HG03469 (cell line): ENCODE data around the gene ADCY9.

Experiments used
- ATAC-seq: cut with Tn5 transposase; IDR thresholded peaks from one replicate; pipeline ENCODE4 v1.9.1; 2021; ENCODE audit warnings: mild to moderate bottlenecking, moderate library complexity, moderate number of reproducible peaks; ENCODE audit not compliant: unreplicated experiment

Gene ADCY9

DNA sequence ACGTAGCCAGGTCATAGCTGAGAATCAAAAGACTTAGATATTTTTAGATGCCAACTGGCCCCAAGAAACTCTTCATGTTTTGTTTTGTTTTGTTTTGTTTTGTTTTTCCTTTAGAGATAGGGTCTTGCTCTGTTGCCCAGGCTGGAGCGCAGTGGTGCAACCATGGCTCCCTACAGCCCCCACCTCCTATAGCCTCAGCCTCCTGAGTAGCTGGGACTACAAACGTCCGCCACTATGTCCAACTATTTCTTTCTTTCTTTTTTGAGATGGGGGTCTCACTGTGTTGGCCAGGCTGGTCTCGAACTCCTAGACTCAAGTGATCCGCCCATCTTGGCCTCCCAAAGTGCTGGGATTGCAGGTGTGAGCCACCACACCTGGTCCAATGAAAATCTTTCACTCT lies 107.1 kb downstream of the ADCY9 start:
- no peak for ATAC-seq

DNA sequence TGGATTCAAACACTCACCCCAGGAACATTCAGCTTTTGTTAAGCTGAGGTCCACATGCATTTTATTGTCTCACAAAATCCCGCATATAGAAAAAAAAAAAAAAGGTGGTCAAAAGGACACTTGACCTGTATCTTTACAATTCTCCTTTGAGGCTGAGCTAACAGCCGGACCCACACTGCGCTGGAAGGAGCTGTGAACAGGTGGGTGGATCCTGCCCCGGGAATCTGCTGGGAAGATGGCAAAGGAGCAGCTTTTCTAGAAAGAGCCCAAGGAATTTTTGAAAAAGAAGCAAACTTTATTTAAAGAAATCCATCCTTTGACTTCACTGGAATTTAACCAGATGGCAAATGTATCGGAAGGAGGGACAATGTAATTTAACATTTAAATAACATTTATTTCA lies 108.1 kb downstream of the ADCY9 start:
- no peak for ATAC-seq

DNA sequence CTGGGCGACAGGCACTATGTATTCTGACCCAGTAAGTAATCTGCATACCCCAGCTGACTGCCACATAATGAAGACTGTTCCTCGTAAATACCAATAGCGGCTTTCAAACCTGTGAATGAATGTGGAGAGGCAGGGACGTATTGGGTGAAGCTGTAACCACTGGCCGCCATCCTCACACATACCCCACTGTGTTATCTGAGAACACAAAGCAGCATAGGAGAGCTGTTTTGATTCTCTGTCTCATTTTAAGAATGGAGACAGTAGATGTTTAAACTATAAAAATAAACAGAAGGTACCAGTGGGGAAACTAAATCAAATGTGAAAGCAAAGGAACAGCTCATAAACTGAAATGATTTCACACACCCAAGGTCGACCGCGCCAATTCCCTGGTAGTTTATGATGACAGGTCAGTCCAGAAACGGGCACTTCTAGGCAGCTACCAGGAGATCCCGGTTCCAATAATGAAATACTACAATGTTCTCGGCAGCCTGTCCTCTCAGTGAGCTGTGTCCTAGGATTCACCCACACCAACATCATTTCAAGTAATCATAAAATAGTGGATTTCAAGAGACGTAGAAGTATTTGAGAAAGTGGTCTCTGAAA lies 109.7 kb downstream of the ADCY9 start:
- no peak for ATAC-seq

DNA sequence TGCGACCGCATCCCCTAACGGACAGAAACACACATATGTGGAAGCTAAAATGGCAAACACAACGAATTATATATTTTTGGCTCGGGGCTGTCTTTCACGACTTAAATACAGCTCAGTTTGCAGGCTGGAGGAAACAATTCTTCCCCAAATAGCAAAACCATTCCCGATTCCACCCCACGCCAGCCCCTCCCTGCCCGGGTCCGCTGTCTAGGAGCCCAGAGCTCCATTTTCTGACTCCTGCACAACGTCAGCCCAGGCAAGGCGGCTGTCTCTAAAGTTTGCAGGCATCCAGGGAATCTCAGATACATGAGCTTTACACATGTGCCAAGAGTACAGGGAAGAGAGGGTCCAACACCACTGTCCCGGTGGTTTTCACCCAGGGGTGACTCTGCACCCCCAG lies 110.5 kb downstream of the ADCY9 start:
- no peak for ATAC-seq

DNA sequence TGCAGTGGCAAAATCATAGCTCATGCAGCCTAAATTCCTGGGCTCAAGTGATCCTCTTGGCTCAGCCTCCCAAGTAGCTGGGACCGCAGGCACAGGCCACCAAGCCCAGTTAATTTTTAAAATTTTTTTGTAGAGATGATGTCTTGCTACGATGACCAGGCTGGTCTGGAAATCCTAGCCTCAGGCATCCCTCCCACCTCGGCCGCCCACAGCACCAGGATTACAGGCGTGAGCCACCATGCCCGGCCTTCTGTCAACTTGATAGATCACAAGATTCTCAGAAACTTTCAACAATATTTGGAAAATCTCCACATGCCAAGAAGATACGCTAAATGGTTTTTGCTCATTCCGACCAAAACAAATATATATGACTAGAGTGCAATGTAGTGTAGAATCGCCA lies 111.0 kb downstream of the ADCY9 start:
- ATAC-seq: no peak

DNA sequence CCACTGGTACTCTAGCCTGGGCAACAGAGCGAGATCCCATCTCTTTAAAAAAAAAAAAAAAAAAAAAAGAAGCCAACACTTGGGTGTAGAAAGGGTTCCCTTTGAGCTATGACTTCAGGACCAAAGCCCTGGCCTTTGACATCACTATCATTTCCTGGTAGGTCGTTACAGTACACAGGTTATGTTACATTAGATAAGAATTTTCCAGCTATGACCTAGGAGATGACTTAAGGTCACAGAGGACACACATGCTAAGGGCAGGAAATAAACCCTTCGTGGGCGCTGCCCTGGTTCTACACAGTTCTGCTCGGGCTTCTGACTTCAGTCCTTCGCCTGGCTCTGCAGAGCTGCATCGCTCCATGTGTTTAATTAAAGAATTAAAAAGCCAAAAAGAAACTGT lies 112.0 kb downstream of the ADCY9 start:
- no peak for ATAC-seq

DNA sequence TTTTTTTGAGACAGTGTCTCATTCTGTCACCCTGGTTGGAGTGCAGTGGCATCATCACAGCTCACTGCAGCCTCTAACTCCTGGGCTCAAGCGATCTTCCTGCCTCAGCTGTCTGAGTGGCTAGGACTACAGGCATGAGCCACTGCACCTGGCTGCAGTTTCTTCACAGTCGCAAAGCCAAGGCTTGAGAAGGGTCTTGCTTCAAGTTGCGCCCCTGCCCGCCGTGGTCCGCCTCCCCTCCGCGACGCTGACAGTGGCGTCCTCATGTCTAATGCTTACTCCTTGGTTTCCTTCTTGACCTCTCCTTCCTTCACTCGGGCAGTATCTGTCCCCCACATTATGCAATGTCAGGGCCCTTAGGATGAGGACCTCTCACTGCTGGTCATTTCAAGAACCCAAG lies 112.7 kb downstream of the ADCY9 start:
- ATAC-seq: no peak

DNA sequence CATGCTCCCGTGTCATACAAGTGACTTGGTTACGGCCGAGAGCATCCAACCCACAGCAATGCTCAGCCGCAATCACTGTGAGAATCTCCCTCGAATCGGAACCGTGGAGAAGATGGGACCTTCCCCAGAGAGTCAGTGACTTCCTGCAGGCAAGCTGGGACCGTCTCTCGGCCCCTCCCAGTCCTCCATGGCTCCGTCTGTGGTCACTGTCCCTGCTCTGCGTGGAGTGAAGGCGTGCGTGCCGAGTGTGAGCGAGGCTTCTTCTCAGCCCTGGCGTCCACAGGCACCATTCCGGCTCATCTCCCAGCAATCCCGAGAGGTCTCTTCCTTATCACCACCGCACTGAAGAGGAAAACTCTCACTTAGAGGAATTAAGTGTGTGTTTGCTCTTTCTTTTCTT lies 113.1 kb downstream of the ADCY9 start:
- ATAC-seq: no peak

DNA sequence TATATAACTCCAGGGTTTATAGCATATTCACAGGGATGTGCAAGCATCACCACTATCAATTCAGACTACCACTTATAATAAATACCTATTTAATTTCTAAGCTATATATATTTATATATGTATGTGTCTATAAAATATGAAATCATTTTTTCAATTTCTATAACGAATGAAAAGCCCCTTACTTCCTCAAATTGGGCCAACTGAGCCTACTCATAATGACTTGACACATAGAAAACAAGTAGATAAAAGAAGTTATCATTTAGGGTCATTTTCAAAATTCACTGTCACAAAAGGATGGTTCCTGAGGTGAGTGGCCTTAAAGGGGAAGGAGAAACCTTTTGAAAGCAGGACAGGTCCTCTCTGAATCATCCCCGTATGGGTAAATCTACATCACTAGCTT lies 114.1 kb downstream of the ADCY9 start:
- no peak for ATAC-seq

DNA sequence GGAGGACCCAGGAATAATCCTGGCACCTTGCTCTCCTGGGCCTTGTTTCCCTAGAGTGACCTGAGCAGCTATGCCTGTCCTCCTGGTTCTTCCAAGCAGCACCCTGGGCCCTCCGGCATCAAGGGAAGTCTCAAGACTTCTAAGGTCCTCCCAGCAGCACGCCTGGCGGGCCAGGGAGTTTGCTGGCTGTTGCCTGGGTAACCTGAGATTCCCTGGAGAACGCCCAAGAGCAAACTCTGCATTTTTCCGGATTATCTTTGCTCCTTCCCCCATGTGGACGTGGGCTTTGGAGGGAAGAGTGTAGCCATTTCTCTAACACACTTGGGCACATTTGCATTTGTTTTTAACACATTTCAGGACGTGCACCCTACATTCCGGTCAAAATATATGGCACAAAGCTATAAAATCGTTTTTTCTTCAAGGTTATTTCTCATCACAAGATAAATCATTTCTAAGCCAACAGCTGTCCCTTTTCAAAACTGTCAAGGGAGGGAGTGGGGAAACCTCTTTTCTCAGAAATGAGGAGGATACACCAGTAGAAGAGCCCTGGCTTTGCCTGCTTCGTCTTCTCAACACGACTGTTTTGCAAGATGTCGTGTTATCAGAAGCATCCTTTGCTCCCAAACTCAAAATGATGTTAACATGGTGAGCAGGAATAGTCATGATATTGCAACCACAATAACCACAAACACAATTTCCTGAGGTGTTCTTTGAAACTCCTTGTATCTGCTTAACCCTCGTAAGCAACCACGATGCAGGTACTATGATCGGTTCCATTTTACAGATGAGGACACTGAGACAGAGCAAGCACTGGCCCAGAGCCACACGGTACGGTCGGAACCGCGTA lies 116.5 kb downstream of the ADCY9 start:
- ATAC-seq: no peak

DNA sequence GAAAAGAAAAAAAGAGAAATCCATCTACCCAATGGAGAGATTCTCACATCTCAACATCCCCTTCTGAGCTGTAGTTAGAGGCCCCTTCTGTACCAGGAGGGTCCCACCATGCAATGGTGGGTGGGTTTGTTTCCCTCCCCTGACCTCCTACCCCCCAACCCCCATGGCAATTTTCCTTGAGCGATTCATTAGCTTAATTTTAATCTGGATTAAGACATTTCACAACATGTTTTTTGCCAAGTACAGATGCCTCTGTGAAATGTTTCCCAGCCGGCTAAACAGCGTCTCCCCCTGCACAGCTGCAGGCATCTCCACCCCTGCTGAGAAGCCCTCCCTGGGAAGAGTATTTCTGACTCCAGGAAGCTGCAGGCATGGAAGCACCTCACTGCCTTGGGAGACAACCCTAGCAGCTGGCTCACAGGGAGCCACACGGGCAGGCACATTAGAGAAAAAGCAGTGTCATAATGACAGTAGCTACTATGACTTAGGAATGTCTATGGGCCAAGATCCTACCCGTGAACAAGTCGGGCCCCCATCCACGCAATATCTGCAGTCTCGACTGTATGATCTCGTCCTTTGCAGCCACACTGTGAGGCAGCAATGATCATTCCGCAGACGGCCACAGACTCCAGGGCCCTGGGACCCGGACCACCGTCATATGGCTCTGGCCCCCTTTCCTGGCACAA lies 117.3 kb downstream of the ADCY9 start:
- no peak for ATAC-seq

DNA sequence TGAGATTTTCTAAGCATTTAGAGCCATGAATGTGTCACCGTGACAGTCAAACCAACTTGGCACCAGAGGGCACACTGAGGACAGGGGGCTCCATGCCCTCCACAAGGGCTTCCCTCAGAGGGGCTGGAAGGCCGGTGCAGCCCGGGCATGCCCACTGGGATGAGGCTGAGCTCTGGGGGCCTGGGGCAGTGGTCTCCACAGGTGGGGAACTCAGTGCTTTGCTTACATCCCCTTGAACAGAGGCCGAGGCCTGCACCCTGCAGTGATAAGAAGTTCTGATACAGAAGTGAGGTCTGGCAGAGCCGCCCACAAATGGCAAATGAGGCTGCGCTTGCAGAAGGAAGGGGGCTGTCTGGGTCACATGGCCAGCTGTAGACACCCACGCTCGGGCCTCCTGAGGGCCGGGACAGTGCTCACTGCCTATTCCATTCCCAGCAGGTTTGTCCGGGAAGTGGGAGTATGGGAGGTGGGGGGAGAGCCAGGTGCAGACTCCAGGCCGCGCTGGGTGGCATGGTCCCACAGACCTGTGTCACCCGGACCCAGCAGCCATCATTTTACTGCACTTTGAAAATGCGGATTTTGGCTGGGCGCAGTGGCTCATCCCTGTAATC lies 118.9 kb downstream of the ADCY9 start:
- ATAC-seq: no peak

DNA sequence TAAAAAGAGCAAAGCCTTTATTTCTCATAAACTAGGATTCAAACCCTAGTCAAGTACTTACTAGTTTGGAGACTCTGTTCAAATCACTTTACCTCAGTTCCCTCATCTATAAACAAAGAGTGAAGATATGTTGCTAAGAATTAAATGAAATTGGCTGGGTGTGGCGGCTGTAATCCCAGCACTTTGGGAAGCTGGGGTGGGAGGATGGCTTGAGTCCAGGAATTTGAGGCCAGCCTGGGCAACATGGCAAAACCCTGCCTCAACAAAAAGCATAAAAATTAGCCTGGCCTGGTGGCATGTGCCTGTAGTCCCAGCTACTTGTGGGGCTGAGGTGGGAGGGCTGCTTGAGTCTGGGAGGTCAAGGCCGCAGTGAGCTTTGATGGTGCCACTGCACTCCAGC lies 121.2 kb downstream of the ADCY9 start:
- no peak for ATAC-seq

DNA sequence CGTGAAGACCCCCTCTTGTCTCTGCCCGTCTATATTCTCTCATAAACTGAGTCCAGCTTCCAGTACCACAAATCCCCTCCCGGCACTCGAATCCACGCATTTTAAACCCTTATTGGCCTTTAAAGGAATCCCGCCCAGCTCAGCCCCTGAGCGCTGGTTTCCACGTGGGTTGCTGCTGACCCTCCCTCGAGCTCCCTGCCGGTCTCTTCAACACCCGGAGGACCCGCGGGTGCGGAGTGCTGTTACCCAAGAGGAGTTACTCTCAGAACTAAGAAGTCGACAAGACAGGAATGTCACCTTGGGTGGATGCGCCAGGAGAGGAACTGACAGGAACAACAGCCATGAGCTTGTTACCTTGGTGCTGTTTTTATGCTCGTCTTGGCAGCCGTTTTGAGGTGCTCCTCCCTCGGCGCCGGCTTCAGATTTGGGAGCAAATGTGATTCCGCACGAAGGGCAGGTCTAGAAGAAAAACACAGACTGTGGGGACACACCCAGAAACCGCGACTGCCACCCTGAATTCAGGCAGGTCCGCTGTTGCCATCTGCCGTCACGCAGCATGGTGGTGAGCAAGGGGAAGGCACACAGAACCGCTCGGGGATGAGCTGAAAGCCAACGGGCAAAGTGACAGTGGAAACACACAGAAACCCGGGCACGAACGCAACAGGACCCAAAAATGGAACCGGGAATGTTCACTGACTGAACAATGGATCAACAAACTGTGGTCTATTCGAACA lies 123.0 kb downstream of the ADCY9 start:
- no peak for ATAC-seq

DNA sequence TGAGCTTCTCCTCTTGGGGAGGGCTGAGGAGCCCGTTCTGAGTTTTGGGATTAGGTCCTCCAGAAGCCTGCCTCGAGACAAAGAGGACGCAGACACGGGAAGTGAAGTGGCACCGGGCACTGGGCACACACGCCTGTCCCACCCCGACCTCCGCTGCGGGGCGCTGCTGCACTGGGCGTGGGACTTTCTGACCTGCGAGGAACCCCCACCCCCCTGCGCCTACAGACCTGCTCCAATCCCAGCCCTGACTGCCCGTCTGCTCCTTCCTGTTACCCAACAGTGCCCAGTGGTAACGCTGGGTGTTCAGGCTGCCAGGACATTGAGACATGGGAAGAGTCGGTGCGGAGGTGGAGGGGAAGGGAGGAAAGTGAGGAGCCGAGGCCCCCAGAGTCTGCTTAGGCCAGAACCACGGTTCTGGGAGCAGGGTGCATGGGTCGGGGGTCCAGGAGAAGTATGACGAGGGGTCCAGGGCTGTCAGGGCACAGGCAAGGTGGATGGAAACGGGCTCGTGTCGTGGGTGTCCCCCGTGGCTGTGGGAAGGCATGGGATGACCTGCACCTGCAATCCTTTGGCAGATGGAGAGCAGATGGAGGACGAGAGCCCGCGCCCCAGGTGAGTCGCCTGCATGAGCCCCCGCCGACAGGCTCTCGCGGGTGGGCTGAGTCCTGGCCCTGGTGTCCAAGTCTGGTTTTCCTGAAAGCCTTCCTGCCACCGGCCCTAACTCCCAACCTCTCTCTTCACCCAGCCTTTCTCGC lies 123.8 kb downstream of the ADCY9 start:
- no peak for ATAC-seq

DNA sequence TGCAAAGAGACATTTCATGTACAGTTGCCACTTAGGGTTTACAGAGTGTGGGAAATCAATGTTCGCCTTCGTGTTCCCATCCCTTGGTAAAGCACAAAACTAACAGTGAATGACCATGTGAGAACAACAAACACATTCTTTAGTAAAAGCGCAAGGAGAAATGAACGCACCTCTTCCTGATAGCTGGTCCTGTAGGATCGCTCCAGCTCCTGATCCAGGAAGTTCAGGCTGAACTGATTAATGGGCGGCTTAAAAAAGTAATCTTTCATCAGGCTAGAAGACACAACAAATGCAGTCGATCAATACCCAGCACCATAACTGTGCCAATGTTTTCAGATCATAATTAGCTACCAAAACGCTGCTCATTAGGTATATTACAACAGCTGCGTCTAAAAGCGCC lies 127.4 kb downstream of the ADCY9 start:
- ATAC-seq: no peak

DNA sequence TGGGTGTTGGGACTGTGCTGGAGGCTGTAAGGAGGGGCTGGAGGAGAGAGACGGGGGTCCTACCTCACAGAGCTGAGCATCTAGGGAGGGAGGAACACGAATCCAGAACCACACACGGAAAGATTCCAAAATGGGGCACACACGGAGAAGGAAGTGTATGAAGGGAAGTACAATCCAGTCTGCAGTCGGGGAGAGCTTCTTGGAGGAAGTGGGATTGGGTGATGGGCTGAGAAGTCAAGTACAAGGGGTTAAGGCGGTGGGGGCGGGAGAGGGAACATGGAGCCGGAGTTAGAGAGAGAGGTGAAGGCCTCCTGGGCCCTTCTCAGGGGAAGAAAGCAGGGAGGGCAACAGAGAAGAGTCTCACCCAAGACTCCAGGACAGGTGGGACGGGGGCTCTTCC lies 128.2 kb downstream of the ADCY9 start:
- ATAC-seq: no peak

DNA sequence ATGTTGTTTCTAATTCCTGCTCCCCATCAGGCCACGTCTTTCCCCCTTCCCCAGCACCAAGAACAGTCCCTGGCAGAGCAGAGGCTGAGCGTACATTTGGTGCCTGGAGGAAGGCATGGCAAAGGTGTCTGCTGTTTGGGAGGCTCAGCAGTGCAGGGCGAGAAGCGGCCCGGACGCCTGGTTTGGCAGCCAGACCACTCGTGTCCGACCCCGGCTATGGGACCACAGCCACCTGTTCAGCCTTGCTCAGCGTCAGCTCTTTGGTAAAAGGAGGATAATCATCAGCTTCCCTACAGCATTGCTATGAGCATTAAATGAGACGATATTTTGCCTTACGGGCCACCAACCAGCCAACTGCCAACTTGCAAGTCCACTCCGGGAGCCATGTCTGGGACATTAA lies 129.0 kb downstream of the ADCY9 start:
- no peak for ATAC-seq

DNA sequence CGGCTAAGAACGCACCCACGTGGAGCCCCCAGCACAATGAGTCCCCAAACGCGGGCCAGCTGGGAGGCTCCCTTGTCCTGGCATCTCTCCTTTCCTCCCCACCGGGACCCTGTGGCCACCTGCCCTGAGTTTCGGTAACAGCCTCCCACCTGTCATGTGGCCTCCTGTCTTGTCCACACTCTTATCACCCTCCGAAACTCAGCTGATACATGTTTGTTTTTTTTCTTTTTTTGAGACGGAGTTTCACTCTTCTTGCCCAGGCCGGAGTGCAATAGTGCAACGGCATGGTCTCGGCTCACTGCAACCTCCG lies 130.1 kb downstream of the ADCY9 start:
- no peak for ATAC-seq
